ENCODE measurements around the gene SCD.
"Not testable (repeated sequence)": the region's sequence is repeated elsewhere in the genome, so short reads cannot be mapped to it uniquely, and the experiment has no call there.

The SCD gene

DNA sequence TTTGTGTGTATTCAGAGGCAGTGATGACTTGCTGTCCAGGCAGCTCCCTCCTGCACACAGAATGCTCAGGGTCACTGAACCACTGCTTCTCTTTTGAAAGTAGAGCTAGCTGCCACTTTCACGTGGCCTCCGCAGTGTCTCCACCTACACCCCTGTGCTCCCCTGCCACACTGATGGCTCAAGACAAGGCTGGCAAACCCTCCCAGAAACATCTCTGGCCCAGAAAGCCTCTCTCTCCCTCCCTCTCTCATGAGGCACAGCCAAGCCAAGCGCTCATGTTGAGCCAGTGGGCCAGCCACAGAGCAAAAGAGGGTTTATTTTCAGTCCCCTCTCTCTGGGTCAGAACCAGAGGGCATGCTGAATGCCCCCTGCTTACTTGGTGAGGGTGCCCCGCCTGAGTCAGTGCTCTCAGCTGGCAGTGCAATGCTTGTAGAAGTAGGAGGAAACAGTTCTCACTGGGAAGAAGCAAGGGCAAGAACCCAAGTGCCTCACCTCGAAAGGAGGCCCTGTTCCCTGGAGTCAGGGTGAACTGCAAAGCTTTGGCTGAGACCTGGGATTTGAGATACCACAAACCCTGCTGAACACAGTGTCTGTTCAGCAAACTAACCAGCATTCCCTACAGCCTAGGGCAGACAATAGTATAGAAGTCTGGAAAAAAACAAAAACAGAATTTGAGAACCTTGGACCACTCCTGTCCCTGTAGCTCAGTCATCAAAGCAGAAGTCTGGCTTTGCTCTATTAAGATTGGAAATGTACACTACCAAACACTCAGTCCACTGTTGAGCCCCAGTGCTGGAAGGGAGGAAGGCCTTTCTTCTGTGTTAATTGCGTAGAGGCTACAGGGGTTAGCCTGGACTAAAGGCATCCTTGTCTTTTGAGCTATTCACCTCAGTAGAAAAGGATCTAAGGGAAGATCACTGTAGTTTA is 15.8 kb downstream of the SCD start:
- no peak for DNase-seq

DNA sequence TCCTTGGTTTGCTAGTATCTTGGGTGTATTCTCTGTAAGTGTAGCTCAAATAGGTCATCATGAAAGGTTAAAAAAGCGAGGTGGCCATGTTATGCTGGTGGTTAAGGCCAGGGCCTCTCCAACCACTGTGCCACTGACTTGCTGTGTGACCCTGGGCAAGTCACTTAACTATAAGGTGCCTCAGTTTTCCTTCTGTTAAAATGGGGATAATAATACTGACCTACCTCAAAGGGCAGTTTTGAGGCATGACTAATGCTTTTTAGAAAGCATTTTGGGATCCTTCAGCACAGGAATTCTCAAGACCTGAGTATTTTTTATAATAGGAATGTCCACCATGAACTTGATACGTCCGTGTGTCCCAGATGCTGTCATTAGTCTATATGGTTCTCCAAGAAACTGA is 17.1 kb downstream of the SCD start:
- DNase-seq: no peak

DNA sequence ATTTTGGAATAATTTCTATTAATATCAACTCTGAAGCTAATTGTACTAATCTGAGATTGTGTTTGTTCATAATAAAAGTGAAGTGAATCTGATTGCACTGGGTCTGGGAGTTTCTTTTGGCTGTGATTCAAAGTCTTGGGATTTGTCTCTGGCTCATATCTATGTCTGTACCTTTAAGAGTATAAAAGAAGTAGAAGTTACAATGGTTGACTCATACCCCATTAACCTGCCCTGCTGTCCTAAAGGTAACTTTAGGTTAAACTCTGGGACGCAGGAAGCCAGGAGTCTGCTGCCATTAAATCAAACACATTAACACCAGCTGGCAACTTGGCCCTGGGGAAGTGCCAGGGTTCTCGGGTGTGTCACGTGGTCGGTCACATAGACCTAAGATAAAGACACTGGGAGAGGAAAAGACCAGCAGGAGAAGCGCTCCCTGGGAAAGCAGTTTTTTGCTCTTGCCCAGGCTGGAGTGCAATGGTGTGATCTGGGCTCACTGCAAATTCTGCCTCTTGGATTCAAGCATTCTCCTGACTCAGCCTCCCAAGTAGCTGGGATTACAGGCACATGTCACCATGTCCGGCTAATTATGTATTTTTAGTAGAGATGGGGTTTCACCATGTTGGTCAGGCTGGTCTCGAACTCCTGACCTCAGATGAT is 17.8 kb downstream of the SCD start:
- peak; percentile 62 for DNase-seq

DNA sequence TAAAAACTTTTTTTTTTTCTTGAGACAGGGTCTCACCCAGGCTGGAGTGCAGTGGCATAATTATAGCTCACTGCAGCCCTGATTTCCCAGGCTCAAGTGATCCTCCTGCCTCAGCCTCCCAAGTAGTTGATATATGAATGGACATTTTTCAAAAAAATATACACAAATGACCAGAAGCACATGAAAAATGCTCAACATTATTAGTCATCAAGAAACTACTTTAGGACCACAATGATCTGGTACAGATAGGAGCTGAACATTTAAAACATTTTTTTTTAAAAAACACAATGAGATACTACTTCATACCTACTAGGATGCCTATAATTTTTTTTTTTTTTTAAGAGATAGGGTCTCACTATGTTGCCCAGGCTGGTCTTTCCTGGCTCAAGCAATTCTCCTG is 21.7 kb downstream of the SCD start:
- no peak for DNase-seq

DNA sequence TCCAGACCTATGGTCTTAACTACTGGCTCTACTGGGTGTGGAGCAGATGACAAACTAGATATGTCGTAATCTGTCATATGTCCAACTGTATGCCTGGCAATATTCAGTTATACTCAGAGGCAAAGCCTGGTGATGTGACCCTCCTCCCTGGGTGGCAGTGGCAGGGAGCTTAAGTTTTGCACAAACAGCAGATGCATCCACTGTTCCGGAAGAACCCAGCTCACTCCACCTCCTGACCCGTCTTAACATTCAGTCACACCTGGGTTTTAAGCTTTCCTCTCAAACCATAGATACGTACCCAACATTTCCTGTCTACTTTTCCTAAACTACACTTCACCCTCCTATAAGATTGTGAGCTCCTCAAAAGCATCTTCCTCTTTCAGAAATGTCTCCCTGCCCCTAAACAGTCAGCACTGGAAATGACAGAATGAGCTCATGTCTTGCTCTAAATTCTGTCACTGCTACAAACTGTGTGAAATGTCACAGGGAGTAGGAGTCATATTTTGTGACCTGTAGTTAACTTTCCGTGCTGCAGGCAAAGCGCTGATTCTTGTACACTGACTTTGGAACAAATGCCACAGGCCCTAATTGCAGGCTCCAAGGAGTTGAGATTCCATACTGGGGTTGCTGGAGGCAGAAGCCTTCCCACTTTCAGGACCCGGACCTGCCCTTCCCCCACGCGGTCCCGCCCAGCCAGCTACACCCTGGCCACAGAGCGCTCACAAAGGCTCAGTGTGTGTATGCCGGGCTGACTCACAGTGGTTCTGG is 23.9 kb downstream of the SCD start:
- no peak for DNase-seq

DNA sequence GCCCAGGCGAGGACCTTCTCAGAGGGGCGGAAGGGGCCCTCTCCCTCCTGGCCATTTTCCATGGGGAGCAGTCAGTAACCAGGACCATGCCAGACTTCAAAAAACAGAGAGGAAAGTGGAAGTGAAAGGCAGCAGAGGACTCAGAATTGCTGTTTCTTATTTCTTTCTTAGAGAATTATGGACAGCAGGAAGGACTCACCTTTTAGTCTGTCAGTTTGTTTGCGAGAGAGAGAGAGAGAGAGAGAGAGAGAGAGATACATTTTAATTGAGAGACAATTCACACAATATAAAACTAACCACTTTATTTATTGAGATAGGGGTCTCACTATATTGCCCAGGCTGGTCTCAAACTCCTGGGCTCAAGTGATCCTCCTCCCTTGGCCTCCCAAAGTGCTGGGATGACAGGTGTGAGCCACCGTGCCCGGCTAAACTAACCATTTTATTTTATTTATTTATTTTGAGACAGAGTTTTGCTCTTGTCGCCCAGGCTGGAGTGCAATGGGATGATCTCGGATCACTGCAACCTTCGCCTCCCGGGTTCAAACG is 24.5 kb downstream of the SCD start:
- DNase-seq: no peak

DNA sequence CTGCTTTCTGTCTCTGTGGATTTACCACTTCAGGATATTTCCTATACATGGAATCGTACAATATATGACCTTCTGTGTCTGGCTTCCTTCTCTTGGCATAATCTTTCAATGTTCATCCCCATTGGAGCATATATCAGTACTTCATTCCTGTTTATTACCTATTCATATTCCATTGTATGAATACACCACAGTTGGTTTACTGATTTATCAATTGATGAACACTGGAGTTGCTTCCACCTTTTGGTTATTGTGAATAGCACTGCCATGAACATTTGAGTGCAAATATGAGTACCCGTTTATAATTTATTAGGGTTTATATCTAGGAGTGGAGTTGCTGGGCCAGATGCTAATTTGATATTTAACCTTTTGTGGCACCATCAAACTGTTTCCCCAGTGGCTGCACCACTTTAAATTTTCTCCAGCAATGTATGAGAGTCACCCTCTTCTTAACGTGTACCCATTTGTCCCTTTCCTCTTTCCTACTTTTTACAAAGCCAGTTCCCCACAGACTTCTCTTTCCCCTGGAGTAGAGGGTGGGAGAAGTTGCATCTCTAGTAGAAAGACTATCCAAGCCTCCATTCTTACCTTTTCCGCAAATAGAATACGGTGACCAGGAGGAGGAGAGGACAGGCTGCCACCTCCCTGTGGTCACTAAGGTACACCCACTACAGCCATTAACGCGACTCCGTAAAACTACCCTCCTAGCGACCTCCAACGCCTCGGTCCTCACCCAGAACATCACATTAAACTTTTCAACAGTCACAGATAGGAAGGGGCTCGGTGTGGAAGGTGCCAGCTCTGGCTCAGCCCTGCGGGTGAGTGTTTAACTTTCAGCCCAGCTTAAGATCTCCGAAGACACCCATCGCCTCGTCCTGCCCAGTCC is 25.6 kb downstream of the SCD start:
- no peak for DNase-seq

DNA sequence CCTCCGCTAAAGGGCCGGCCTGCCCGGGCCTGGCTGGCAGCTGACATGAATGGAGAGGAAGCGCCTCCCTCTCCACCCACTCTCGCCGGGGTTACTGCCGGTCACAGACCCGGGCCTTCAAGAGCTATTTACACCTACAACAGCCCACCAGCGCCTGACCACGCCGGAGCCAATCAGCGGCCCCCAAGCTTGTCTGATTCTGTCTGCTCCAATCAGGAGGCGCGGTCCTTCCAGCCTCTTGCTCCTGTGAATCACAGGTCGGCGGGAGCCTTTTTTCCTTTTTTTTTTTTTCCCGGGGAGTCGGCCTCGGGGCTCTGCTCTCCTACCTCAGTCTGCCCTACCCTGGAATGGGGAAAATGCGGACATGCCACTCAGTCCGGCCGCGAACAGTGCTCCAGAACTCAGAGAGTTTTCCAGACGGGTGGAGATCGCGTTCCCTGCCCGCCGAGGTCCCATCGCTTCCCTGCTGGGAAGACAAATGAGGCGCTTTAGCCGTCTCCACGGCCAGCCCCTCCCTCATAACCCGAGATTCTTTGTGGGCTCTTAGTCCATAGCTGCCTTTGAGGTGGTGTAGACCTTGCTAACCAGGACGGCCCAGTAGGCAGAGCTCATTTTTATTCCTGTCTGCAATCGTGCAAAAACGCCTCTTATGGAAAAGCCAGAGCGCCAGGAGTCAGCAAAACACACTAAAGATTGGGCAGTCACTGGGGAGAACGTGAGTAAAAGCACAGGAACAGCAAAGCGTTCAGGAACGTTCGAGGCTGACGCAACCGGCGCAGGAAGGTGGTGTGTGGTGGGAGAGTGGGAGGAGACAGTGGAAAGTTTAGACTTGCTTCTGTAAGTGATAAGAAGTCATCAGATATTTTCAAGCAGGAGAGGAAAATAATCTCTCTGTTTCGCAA is 26.5 kb downstream of the SCD start:
- peak; percentile 91 for DNase-seq

DNA sequence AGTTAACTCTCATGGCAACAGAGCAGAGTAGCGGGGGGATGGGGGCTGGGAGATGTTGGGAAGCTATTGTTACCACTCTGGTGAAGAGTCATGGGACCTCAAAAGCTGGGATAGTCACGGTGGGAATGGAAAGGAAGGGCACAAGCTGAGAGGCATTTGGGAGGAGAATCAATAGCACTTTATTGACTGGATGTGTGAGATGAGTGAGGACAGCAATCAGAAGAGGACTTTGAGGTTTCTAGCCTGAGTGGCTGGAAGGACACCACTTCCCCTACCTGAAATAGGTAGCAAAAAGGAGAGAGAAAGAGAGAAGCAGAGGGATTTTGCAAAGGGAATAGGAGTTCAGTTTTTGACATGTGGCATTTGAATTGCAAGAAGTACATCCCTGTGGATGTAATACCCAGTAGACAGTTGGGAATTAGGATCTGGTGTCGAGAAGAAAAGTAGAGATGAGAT is 27.2 kb downstream of the SCD start:
- no peak for DNase-seq

DNA sequence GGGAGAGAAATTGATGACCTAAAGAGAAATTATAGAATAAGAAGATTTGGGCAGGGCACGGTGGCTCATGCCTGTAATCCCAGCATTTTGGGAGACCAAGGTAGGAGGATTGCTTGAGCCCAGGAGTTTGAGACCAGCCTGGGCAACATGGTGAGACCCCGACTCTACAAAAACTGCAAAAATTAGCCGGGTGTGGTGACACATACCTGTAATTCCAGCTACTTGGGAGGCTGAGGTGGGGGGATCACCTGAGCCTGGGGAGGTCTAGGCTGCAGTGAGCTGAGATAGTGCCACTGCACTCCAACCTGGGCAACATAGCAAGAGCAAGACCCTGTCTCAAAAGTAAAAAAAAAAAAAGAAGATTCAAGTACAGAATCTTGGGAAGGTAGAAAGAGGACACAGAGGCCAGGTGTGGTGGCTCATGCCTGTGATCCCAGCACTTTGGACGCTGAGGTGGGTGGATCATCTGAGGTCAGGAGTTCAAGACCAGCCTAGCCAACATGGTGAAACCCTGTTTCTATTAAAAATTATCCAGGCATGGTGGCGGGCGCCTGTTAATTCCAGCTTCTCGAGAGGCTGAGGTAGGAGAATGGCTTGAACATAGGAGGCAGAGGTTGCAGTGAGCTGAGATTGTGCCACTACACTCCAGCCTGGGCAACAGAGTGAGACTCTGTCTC is 27.8 kb downstream of the SCD start:
- DNase-seq: not testable (repeated sequence)

DNA sequence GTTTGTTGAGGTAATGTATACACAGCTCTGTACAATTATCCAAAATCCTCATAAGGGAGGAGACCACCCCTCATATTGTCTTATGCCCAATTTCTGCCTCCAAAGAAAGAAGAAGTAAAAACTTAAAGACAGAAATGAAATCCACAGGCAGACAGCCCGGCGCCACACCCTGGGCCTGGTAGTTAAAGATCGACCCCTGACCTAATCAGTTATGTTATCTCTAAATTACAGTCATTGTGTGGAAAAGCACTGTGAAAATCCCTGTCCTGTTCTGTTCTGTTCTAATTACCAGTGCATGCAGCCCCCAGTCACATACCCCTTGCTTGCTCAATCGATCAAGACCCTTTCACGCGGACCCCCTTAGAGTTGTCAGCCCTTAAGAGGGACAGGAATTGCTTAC is 29.6 kb downstream of the SCD start:
- DNase-seq: not testable (repeated sequence)

DNA sequence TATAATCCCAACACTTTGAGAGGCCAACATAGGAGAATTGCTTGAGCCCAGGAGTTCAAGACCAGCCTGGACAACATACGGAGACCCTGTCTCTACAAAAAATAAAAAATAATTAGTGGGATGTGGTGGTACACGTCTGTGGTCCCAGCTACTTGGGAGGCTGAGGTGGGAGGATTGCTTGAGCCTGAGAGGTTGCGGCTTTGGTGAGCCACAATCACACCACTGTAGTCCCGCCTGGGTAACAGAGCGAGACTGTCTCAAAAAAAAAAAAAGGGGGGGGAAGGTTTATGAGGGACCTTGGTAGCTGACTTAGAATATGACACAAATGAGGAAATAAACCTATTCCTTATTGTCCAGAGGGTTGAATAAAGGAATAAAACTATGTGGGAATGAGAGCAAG is 30.8 kb downstream of the SCD start:
- no peak for DNase-seq

DNA sequence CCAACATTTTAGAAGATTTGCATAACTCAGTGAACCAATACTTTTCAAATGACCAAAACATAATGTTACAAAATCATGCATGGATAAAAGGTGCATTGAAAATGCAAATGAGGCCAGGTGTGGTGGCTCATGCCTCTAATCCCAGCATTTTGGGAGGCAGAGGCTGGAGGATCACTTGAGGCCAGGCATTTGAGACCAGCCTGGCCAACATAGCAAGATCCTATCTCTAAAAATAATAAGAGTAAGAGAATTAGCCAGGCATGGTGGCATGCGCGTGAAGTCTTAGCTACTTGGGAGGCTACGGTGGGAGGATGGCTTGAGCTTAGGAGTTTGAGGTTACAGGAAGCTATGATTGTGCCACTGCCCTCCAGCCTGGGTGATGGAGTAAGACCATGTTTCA is 33.4 kb downstream of the SCD start:
- no peak for DNase-seq

DNA sequence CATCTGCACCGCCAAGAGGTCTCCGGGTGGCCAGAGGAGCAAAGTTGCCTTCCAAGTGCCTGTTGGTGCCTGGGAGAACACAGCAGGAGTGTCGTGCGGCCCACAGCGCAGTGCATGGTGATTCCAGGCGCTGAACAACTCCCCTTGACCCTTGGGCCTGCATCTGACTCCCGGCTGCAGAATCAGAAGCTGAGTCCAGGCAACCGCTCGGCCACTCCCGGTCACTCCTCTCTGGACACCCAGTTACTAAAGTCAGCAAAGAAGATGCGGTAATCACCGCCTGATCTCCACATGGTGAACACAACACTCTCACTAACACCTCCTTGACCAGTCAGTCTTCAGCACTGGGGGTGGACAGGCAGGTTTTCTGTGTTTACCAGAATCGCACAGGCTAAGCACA is 35.5 kb downstream of the SCD start:
- DNase-seq: no peak

DNA sequence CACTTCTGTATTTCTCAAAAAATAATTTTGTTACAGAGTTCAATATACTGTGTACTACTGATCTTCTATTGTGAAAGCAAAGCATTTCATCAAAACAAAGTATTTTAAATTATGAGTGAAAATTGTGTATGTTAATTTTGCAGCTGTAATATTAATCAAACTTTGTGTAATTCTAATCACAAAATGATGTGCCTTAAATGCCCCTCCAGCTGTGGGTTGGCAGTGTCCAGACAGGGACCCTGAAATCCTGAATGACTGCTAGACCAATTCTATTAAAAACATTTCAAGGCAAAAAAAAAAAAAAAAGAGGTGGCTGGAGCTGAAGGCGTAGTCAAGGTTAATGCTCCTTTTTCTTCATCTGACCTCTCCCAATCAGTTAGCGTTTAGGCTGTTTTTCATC is 36.2 kb downstream of the SCD start:
- DNase-seq: no peak

DNA sequence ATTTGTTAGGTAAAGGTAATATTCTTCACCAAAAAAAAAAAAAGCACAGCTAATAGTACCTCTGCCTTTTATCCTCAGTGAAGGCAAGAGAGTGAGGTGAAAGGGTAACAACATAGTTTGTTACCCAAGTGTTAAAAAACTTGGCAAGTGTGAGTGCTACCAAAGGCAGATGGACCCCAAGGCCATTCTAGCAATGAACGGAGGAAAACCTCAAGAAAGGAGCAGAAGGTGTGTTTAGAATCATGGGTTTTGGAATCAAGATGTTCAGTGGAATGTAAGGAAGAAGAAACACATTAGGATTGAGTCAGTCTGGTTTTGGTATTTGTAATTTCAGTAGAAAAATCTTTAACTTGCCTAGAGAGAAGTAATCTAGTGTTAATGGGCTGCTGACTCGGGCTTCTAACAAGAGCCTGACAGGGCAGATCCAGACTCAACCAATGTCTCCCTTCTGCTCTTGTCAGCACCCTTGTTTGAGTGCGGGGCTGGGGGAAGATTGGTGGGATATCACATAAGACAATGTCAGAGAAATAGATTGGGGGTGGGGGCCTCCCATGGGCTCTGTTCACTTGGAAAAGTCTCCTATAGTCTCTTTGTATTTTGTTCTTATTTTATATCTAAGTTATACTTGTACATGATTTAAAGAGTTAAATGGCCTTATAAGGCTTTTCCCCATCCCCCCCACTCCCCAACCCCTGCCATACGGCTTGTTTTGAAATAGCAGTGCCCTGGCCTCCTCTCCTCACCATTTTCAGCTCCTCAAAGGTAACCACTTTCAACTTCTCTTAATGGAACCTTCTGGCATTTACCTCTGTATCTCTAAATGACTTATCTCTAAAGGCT is 44.4 kb downstream of the SCD start:
- DNase-seq: no peak

DNA sequence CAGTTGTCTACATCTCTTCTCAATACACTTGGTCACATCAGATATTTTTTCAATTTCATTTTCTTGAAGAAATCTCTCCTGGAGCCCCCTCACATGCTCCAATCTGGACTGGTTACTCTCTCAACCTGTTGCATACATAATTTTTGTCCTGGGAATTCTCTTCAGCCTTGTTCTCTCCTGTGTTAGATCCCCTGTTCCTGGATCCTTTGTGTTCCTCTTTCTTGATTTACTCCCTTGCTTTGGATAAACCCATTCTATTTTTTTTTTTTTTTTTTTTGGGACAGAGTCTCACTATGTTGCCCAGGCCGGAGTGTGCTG is 45.6 kb downstream of the SCD start:
- no peak for DNase-seq

DNA sequence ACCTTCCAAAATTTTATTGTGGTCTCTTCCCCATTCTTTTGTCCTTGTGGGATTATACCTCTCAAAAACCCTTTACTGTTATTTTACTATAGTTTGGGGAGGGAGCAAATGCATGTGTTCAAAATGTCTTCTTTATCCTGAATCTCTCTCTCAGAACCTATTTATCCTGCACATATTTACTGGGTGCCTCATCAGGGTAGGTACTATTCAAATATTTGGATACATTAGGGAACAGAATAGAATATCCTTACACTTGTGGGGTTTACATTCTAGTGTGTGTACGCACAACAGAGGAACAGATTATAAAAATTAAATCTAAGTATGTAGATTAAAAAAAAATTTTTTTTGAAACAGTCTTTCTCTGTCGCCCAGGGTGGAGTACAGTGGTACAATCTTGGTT is 48.6 kb downstream of the SCD start:
- DNase-seq: no peak

DNA sequence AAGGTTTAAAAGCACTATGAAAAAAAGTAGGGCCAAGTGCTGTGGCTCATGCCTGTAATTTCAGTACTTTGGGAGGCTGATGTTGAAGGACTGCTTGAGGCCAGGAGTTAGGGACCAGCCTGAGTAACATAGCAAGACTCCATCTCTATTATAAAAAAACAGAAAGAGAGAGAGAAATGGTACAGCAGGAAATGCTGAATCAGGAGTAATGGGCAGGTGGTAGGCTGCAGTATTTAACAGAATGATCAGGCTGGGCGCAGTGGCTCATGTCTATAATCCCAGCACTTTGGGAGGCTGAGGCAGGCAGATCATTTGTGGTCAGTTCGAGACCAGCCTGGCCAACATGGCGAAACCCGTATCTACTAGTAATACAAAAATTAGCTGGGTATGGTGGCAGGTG is 49.6 kb downstream of the SCD start:
- no peak for DNase-seq

All from NCI-H2171 treated with DMSO at 0.1 percent for 48 hours (cell line).